ENCODE data around the gene KCTD5.
"Not testable (repeated sequence)": the region's sequence is repeated elsewhere in the genome, so short reads cannot be mapped to it uniquely, and the experiment has no call there.

The KCTD5 gene

GRCh38 chr16:2710711-2711231 is 28.4 kb downstream of the KCTD5 start:
- DNase-seq = no peak

DNA sequence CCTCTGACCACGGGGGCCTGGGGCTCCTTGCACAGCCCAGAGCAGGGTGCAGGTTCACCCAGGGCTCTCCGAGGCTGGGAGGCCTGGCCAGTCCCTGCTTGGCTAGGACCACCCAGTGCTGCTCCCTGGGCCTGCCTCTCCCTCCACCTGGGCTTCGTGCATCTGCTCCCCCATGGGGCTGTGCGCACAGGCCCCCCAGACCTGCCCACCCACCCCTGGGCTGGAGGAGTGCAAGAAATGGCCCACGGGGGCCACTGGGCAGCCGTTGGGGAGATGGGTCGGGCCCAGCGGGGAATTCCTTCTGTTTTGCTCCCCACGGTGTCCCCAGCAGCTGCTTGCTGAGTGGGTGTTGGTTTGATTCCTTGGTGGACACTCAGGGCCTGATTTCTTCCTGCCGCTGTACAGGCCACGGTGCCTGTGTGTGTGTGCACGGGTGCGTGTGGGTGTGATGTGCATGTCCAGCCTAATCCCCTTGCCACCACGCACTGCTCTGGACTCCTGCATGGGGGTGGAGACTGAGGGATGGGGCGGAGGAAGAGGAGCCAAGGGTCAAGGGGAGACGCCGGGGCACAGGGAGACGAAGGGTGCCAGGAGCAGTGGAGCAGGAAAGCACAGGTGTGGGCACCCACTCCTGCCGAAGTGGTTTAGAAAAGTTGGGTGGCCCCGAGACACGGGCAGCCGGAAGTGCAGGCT is 29.2 kb downstream of the KCTD5 start:
- DNase-seq = no peak

GRCh38 chr16:2712063-2712441 is 29.7 kb downstream of the KCTD5 start:
- no peak for DNase-seq

- no peak for DNase-seq
Measured at GRCh38 chr16:2712546-2712945, 30.2 kb downstream of the KCTD5 start.

- no peak for DNase-seq
Measured at GRCh38 chr16:2713523-2713922, 31.2 kb downstream of the KCTD5 start.

DNA sequence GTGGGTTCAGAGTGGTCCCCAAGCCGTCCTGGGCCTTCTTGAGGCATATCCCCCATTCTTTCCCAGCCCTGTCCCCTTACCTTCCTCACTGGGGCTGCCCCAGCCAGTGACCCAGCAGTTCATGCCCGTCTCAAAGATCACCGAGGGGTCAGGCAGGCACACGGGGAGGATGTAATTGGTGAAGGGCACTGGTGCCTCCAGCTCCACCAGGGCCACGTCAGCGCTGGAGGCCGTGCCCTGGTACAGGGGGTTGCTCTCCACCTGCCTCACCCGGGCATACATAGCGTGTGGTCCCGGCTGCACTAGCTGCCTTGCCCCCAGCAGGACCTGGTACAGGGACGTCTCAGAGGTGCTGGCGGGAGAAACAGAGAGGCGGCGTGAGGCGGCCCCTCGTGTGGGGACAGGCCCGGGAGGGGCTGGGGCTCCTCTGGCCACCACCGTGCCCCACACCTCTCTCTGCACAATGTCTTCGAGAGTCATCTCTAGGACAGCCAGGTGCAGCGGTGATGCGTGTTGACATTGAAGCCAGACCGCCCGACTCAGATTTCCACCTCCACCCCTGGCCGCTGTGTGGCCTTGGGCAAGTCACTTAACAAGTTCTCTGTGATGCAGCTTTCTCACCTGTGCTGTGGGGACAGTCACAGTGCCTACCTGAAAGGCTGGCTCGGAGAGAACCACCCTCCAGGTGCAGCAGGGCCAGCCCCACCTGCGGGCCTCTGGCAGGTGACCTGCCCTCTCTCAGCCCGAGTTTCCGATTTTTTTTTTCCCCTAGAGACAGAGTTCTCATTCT is 31.9 kb downstream of the KCTD5 start:
- no peak for DNase-seq

- no peak for DNase-seq
Measured at GRCh38 chr16:2715064-2715463, 32.7 kb downstream of the KCTD5 start.

- peak; percentile 85 to 87 for DNase-seq
Measured at GRCh38 chr16:2715519-2715918, 33.2 kb downstream of the KCTD5 start.

DNA sequence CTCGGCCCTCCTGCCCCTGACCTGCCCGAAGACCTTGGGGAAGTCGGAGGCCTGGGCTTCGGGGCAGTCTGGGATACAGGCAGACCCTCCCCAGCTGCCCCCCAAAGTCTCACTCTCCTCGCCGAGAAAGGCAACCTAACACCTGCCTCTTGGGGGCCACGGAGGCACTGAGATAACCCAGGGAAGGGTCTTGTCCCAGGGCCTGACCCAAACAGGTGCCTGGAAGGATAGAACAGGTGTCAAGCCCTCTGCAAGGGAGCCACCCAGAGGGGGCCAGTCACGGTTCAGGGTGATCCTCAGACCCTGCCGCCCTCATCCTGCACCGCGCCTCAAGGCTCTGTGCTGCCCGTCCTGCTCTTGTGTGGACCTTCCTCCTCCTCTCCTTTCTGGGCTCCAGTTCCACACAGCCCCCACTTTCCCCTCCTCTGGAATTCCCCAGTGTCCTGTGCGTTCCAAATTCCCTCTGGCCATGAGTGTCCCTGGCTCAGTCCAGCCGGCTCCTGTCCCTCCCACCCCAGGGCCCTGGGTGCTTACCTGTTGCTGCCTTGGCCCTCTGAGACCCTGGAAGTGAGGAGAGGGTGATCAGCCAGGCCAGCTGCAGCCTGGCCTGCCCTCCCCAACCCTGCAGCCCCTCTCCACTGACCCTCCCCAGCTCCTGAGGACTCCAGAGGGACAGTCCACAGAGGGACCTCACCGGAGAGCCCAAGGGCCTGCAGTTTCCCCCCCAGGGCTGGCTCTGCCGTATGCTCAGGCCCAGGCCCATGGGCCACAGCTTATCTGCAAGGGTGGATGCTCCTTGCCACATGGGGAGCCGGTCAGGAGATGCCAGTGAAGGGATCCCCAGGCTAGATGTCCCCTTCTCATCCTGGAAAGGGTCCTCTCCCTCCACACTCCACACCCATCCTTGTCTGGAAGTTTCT is 33.9 kb downstream of the KCTD5 start:
- DNase-seq = no peak

GRCh38 chr16:2716948-2717347 is 34.6 kb downstream of the KCTD5 start:
- DNase-seq = no peak

- DNase-seq = no peak
Measured at GRCh38 chr16:2717383-2718263, 35.3 kb downstream of the KCTD5 start.

DNA sequence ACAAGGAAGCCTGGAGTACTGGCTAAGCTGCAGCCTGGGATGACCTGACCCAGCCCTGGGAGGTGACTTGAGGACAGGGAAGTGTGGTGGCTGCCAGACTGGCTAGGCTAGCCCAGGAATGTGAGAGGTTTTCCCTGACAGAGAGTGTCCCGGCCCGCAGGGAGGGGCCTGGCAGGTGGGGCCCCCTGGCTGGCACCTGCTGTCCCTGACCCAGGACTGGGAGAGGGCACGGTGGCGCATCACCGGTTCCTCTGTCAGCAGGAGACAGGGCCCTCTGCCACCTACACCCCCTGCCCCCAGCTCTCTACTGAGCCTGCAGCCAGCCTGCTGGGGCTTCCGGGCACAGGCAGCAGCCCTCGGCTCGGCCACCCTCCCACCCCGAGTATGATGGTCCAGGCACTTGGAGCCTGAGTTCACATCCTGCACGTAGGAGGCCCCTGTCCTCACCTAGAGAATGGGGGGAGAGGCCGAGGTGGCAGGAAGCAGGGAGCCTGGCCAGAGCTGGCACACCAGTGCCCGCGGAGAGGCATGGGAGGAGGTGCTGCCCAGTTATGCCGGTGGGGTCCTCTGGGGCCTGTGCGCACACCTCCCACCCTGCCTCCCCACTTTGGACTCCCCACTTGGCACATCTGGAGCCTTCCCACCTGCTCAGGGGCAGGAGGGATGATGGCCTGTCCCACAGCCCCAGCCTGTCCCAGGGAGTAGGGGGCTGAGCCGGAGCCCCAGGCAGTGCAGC is 37.2 kb downstream of the KCTD5 start:
- DNase-seq = no peak

DNA sequence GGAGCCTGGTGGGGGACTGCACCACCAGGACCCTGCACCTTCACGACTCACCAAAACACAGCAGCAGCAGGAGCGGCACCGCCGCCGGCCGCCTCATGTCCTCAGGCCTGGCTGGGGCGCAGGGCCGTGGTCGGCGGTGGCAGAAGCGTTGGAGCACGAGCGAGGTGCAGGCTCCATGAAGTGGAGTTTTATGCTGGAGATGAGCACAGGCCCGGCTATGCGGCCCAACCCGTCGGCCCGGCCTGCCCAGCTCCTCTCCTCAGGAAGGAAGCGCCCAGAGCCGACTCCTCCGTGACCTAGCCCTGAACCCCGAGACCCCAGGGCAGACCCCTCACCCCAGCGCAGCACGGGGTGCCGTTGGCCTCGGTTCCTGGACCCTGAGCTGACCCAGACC is 37.7 kb downstream of the KCTD5 start, which contains the start of gene PRSS27:
Gene PRSS27 (minus strand): TSS at position 161 of the 394 bp plus-strand sequence. CDS start 64 bp downstream, at position 97.
- no peak for DNase-seq

DNA sequence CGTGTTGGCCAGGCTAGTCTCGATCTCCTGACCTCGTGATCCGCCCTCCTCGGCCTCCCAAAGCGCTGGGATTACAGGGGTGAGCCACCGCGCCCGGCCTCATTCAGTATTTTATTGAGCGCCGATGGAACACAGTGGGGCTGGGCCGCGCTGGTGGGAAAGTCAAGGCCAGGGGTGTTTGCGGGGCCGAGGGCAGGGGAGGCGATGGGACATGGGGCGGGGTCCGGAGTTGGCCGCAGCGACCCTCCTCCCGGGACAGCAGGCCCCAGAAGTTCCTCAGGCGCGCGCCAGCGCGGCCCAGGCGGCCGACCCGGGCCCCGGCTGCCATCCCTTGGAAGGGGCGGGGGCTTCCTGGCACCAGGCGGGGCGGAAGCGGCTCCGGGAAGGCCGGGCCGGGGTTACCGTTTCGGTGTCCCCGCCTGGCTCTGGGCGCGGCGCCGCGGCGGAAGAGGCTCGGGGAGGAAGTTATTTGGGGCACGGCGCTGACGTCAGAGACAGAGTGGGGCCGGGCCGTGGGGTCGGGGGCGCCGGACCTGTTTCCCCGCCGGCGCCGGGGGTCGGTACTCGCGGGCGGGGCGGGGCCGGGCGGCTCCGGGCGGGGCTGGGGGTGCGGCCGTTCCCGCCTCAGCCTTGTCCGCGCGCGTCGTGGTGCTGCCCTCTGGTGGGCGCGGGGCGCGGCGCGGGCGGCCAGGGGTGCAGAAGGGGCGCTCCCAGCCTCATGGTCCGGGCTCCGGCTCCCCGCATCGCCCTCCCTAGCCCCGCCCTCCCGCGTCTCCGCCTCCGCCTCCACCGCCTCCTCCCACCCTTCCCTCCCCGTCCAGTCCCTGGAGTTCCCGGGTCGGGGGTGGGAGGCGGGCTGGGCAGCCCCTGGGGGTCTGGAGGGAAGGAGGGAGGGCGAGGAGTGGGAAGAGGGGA is 38.7 kb downstream of the KCTD5 start:
- peak; percentile 93 to 94 for DNase-seq

DNA sequence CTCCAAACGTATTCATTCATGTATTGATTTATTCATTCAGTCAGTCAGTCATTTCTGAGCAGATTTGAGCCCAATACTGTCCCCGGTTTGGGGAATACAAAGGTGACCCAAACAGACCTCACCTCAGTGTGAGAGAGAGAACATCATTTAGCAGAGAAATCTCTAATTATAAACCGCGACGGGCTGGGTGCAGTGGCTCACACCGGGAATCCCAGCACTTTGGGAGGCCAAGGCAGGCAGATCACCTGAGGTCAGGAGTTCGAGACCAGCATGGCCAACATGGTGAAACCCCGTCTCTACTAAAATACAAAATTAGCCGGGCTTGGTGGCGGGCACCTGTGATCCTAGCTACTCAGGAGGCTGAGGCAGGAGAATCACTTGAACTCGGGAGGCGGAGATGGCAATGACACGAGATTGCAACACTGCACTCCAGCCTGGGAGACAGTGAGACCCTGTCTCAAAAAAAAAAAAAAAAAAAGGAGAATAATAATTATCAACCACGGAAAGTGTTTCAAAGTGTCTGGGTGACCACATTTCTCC is 39.4 kb downstream of the KCTD5 start:
- DNase-seq = not testable (repeated sequence)

DNA sequence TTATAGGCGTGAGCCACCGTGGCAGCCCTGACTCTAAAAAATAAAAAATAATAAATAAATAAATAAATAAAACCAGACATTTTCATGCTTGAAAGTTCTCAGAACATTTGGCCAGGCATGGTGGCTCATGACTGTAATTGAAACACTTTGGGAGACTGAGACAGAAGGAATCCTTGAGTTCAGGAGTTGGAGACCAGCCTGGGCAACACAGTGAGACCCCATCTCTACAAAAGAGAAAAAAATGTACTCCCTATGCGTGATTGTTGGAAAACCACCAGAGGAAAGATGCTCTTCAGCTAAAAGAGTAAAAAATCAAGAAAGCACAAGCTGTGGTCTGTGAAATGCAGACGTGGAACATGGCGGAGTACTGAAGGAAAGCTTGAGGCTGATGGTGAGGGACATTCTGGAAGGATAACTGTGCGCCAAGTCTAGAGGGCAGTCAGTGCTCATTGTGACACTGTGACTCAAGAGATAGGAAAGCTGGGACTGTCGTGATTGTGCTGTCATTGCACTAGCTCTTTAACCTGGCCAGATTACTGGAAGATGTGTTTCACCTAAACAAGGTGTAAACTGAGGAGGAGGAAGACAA is 41.9 kb downstream of the KCTD5 start:
- DNase-seq = no peak

- DNase-seq = no peak
Measured at GRCh38 chr16:2724816-2725348, 42.6 kb downstream of the KCTD5 start.

DNA sequence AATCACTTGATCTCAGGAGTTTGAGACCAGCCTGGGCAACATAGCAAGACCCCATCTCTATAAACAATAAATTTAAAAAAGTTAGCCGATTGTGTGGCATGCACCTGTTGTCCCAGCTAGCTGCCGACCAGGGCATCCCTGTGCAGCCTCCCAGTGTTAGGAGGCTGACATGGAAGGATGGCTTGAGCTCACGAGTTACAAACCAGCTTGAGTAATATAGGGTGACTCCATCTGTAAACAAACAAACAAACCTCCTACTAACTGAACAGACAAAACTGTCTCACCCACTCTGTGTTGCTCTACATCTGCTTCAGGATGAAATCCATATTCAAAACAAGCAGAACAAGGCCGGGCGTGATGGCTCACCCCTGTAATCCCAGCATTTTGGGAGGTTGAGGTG is 44.6 kb downstream of the KCTD5 start:
- no peak for DNase-seq

DNA sequence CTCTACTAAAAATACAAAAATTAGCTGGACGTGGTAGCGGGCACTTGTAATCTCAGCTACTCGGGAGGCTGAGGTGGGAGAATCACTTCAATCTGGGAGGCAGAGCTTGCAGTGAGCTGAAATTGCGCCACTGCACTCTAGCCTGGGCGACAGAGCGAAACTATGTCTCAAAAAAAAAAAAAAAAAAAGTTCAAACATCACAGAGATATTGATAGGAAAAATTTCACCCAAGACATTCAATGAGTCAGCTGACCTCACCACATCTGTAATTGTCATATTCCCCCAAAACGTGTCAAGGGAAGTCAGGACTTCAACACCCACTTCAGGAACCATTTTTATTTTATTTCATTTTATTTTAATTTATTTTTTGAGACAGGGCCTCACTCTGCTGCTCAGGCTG is 45.7 kb downstream of the KCTD5 start:
- no peak for DNase-seq

All from activated T-cell treated with anti-CD3 and anti-CD28 coated beads, Interleukin-2, amount 50 U/mL, for 48 hours (primary cell).